ENCODE measurements around the gene ZNF280C.
"Not testable (repeated sequence)": the region's sequence is repeated elsewhere in the genome, so short reads cannot be mapped to it uniquely, and the experiment has no call there.

ZNF280C gene

GRCh38 chrX:130253916-130254315 lies 14.8 kb downstream of the ZNF280C start:
- DNase-seq, result peak in 1 of 2 experiments; percentile 14

- DNase-seq, result no peak
Observed at GRCh38 chrX:130251671-130252070, 17.0 kb downstream of the ZNF280C start.

DNA sequence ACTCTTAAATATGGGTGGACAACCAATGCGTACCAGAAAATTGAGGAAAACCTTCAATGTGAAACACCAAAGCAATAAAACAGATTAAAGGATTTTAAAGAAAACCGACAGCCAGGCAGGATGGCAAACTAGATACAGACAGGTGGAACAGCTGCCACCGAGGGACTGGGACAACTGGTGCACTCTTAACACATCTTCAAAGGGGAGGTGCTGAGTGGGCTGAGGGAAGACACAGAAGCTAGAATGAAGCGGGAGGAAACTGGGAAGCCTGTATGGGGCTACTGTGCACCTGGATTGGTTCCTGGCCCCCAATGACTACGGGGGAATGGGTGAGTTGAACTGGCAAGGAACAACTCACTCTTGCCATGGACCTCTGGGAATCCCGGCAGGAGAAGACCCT lies 20.7 kb downstream of the ZNF280C start:
- no peak for DNase-seq

DNA sequence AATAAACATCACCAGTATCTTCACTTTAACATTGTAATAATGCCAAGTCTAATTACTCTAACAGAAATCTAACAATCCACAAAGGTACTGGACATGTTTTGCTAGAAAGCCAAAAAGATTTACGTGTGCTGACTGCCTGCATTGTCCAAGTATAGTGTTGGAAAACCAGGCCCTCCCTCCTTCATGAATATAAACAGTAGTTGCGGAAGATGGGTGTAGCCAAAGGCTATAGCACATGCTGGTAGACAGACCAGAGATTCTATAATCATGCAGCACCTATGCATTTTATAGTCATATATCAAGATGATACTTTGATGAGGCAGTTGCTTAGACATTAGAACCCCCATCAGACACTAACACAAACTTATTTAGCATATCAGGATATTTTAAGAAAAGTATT lies 22.6 kb downstream of the ZNF280C start:
- no peak for DNase-seq

- no peak for DNase-seq
Observed at GRCh38 chrX:130245441-130245840, 23.3 kb downstream of the ZNF280C start.

DNA sequence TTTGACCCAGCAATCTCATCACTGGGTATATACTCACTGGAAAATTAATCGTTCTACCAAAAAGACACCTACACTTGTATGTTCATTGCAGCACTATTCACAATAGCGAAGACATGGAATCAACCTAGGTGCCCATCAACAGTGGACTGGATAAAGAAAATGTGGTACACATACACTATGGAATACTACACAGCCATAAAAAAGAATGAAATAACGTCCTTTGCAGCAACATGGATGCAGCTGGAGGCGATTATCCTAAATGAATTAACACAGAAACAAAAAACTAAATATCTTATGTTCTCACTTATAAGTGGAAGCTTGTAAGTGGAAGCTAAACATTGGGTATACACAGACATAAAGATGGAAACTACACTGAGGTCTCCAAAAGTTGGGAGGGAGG lies 37.5 kb downstream of the ZNF280C start:
- DNase-seq, result not testable (repeated sequence)

DNA sequence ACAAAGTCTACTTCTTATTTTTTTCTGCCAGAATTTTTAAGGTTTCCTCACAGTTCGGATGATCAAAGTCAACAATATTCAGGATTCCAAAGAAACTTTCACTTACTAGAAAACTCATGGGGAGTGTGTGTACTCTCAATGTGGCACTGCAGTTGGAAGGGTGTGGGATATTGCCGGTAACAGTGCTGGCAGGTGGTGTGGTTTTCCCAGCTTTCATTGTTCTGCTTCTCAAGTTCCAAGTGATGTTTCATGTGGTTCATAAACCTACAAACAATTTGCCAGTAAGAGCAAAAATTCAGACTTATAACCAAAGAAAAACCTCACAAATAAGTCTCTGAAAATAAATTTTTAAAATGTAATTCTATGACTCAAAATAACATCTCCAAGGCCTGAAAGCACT lies 39.8 kb downstream of the ZNF280C start:
- no peak for DNase-seq

DNA sequence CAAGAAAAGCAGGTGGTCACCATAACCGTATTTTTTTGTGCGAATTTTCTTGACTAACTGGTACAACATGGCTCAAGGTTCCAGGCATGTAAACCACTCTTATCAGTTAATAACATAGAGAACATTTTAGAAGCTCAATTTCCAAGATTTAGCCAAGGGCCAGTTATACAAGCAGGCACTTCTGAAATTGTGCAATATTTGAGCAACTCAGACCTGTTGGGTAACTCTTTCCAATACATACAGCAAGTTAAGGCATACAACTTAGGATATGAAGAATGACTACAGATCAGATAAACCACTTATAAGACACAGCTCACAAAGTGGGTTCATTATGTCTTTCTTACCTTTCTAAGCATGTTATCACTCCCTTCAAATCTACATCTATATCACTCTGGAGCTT lies 43.9 kb downstream of the ZNF280C start:
- DNase-seq, result no peak

DNA sequence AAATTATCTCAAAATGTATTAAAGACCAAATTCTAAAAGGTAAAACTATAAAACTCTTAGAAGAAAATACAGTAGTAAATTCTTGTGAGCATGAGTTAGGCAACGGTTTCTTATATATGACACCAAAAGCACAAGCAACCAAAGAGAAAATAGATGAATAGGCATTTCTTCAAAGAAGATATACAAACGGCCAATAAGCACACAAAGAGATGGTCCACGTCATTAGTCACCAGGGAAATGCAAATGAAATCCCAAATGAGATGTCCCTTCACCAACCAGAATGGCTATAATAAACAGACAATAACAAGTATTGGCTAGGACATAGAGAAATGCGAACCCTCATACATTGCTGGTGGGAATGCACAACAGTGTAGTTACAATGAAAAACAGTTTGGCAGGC lies 52.4 kb downstream of the ZNF280C start:
- no peak for DNase-seq

- DNase-seq, result no peak
Observed at GRCh38 chrX:130213376-130213775, 55.3 kb downstream of the ZNF280C start.

DNA sequence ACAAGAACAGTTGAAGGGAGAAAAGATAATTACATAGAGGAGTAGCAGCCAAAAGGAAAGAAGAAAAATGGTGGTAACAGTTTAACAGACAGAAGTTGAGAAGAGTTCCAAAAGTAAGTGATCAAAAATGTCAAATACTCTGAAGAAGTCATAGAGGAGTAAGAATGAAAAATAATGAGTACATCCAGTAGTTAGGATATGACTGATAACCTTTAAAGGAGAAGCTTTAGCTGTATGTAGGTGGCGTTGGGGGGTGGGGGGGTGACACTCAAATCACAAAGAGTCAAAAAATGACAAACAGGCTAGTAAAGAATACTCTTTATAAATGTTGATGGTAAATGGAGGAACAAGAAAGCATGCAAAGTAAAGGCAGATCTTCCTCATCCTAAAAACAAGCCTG lies 56.3 kb downstream of the ZNF280C start:
- no peak for DNase-seq

DNA sequence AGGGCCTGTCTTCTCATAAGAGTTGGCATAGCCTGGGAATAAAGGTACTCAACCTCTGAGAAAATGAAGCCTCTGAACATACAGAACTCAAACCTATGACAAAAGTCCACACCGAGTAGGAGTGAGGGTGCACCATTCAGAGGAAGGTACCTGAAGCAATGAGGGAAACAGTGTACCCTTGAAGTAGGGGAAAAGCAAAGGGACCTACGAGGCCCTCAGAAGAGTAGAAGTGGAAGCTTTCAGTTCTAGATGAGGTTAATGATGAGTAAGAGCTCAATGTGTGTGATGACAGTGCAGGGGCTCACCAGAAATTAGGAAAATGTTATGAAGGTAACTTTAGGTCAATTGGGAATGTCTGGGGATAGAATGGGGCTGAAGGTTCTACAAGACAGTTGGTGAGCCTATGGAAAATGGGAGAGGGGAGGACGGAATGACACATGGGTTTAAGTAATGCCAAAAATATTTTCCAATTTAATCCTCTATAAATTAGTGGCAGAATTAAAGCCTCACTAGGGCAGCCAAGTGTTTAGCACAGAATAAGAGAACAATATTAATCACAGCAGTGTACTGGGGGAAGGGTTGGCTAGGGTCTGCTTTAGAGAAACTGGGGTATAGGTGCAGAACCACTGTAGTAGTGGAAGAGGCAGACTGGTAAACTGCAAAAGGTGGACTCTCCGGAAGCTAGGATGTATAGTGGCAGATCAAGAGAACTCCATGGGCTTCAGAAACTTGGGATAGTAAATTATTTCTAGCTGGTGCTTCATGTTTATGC lies 57.1 kb downstream of the ZNF280C start:
- DNase-seq, result no peak

- no peak for DNase-seq
Observed at GRCh38 chrX:130204647-130205046, 64.1 kb downstream of the ZNF280C start.

DNA sequence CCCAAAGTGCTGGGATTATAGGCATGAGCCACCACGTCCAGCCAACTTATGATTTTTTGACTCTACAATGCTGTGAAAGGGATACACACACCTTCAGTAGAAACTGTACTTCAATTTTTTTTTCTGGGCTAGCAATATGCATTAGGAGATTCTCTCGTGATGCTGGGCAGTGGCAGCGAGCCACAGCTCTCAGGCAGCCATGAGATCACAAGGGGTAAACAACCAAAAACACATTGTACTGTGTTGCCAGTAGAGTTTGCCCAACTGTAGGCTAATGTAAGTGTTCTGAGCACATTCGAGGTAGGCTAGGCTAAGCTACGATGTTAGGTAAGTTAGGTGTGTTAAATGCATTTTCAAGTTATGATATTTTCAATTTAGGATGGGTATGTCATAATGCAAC lies 71.2 kb downstream of the ZNF280C start:
- DNase-seq, result no peak

DNA sequence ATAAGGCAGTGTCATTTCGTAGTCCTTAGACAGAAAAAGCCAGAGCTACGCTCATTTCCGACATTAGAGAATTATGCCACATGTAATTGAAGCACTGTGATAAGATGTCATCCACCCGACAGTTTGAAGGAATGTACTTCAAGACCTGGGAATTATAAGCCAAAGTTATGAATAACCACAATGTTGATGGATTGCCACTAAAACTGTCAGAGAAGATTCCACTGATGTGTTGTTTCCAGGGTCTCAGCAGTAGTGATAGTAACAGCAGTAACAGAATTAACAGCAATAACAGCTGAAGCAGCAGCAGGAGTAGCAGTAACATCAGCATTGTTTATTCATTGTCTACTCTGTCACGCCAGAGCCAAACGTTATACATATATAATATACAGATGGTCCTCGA lies 72.2 kb downstream of the ZNF280C start:
- DNase-seq, result no peak

DNA sequence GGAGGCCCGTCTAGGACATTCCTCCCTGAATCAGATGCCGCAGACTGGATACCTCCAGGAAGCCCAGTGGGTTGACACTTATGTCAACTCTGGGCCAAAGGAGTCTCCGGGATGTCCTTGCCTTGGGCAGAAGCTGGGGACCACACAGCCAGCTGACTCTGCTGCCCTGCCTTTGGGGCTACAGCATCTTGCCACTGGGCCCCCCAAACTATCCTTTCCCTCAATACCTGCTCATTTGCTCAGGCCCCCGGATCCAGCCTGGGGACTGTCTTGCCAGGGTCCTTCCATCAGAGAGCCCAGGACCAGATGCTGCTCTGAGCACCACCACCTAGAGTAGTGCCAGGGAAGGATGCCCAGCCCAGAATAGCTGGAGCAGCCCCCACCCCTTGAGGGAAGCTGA lies 77.9 kb downstream of the ZNF280C start:
- no peak for DNase-seq

- DNase-seq, result no peak
Observed at GRCh38 chrX:130186651-130187050, 82.0 kb downstream of the ZNF280C start.

GRCh38 chrX:130184857-130185256 lies 83.8 kb downstream of the ZNF280C start:
- DNase-seq, result no peak

GRCh38 chrX:130184168-130184567 lies 84.5 kb downstream of the ZNF280C start:
- no peak for DNase-seq

- DNase-seq, result no peak
Observed at GRCh38 chrX:130179579-130180215, 89.0 kb downstream of the ZNF280C start.

- DNase-seq, result no peak
Observed at GRCh38 chrX:130179170-130179569, 89.5 kb downstream of the ZNF280C start.

- no peak for DNase-seq
Observed at GRCh38 chrX:130176942-130177341, 91.8 kb downstream of the ZNF280C start.

GRCh38 chrX:130176354-130176776 lies 92.3 kb downstream of the ZNF280C start:
- no peak for DNase-seq

DNA sequence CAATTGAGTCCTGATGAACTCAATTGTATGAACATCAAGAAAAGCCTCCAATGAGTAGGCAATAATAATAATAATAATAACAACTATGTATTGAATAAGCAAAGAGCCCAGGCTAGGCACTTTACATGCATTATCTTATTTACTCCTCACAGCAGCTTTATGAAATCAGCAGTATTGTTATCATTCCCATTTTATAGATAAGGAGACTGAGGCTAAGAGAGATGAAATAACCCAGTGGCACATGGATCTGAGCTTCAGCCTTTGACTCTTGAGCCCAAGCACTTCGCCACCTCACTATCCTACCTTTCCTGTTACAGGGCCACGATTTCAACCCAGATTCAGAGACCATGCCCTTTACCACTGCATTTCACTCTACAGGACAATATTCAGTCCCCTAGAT lies 93.8 kb downstream of the ZNF280C start:
- no peak for DNase-seq
